ENCODE measurements around the gene DNAH10.

Gene DNAH10

GRCh38 chr12:123971770-123972456 lies 209.8 kb downstream of the DNAH10 start:
- no peak for DNase-seq (ENCODE audit: low spot score)

- peak; percentile 95 for DNase-seq (ENCODE audit: low spot score)
These were observed 210.6 kb downstream of the DNAH10 start, which contains the start of the genes CCDC92 and ZNF664 for GRCh38 chr12:123972457-123973401. Gene CCDC92, minus strand, starts transcription at chr12:123972831. Its CDS starts 28,526 bp downstream, at chr12:123944305. Gene ZNF664, plus strand, starts transcription at chr12:123973215. Its CDS starts 38,930 bp downstream, at chr12:124012145.

- no peak for DNase-seq (ENCODE audit: low spot score)
These were observed 211.6 kb downstream of the DNAH10 start for GRCh38 chr12:123973552-123974341.

- DNase-seq (ENCODE audit: low spot score), result no peak
These were observed 214.2 kb downstream of the DNAH10 start for GRCh38 chr12:123976227-123976826.

- DNase-seq (ENCODE audit: low spot score), result no peak
These were observed 217.5 kb downstream of the DNAH10 start for GRCh38 chr12:123979566-123979965.

GRCh38 chr12:123982269-123982668 lies 220.2 kb downstream of the DNAH10 start:
- DNase-seq (ENCODE audit: low spot score), result no peak

- no peak for DNase-seq (ENCODE audit: low spot score)
These were observed 221.9 kb downstream of the DNAH10 start for GRCh38 chr12:123983822-123984485.

- no peak for DNase-seq (ENCODE audit: low spot score)
These were observed 222.8 kb downstream of the DNAH10 start for GRCh38 chr12:123984903-123985302.
